NCI-H526 (cell line): ENCODE data around the gene C2orf74.
A peak's percentile ranks its signal among the peaks of the same experiment; 100 is the strongest.
"Not testable (repeated sequence)": the region's sequence is repeated elsewhere in the genome, so short reads cannot be mapped to it uniquely, and the experiment has no call there.

Source experiments
- DNase-seq, 2 experiments: peaks; one replicate each; lab custom pipeline; 2025; lab: John Stamatoyannopoulos, UW

The C2orf74 gene

DNA sequence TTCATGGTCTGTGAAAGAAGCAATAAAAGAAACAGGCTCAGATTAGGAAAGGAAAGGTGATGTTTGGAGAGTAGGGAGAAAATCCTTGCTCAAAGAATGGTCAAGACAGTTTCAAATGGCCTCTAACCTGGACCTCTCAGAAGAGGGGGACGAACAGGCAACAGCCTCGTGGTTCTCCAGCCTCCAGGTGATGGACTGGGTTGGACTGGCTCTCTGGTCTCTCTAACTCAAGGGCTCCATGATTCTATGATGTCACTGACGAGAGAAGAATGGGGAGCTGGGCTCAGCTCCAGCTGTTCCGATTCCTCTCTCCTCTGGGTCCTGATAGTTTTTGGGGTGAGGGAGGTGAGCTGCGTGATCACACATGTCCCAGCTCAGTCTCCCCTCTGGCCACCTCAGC, at the start of gene C2orf74:
C2orf74 (plus strand) TSS at position 301 of the 400 bp plus-strand sequence. CDS start 327 bp downstream, outside the sequence.
- DNase-seq = no peak

DNA sequence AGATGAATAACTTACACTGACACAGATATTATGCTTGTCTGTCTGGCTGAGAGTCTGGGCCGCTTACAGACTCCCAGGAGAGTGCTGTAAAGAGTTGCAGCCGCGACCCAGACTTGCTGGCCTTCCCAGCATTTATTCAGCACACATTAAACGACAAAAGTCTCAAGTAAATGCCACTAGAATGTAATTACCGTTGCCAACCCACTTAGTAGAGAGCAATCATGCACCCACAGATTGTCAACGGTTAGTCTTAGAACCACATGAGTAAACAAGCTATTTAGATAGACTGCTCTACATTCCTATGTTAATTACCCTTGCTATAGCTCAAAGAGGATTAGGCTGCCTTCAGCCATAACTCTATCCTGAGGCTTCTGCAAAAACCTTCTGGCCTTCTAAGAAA, 47.8 kb upstream of the C2orf74 start:
- DNase-seq = no peak

DNA sequence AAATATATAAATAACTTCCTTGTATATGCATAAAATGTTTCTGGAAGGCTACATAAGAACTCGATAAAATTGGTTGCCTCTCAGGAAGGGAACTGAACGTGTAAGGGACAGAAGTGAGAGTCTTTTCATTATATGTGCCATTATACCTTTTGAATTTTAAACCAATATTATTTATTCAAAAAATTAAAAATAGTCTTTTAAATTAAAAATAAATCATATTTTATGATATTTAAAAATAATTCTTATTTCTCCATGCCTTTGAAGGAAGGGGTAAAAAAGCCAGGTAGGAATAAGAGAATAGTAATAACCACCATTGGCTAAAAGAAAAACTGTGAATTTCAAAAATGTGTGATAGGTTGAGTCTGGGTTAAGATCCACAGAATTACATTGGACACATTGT, 45.7 kb upstream of the C2orf74 start:
- no peak for DNase-seq

DNA sequence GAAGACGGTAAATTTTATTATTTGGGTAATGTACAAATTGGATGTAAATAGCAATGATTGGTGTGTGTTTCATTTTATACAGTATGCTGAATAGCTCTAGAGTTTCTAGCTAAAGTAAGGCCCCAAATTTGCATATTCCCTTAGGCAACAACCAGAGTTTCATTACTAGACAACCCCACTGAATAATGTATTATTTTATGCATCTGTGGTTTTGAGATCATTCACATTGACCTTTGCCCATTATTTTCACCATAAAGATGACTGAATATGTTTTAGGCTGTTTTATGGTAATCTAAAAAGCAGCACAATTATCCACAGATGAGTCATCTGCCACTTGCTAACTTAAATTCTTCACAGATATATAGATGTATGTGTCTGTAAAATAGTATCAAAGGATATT, 44.5 kb upstream of the C2orf74 start:
- peak; percentile 95 to 96 for DNase-seq

DNA sequence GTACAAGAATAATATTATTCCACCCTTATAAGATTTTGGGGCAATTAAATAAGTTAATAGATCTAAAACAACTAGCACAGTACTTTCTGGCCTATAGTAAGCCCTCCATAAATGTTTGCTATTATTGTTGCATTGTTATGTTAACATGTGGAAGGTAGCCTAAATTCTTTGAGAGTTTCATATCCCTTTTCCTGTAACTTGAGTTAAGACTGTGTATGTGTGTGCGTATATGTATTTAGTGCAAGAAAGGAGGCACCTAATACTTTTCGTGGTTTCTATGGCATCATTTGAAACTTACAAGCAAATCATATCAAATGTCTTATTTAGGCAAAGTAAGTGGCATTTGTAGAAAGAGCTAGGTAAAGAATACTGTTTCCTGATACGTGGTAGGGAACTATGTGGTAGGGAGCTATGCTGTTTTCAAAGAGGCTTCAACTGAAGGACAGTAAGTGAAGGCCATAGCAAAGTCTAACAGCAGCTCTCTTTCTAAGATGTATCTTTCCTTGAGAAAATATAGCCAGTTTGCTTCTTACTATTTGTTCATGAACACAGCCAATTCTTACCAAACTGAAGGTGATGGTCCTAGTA, 36.8 kb upstream of the C2orf74 start:
- DNase-seq = no peak

DNA sequence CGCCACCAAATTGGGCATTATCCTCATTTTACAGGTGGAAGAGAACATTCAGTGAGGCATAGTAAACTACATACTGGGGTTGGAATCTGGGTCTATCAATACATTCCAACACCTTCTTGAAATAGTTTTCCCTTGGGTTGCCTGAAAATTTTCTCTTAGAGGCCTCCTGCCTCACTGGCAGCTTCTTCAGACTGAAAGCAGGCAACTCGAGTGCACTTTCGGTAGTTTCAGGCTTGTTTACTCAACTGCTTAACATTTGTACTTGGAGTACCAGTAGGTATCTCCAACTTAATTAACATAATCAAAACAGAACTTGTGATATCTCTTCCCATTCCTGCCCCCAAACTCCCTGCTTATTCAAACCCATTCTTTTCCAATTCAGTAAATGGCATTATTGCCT, 36.2 kb upstream of the C2orf74 start:
- DNase-seq = no peak

DNA sequence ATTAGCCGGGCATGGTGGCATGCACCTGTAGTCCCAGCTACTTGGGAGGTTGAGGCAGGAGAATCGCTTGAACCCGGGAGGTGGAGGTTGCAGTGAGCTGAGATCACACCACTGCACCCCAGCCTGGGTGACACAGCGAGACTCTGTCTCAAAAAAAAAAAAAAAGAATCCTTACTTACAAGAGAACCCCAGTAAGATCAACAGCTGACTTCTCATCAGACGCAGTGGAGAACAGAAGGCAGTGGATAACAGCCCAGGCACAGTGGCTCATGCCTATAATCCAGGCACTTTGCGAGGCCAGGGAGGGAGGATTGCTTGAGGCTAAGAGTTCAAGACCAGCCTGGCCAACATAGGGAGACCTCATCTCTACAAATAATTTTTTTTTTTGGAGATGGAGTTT, 33.9 kb upstream of the C2orf74 start:
- DNase-seq = not testable (repeated sequence)

DNA sequence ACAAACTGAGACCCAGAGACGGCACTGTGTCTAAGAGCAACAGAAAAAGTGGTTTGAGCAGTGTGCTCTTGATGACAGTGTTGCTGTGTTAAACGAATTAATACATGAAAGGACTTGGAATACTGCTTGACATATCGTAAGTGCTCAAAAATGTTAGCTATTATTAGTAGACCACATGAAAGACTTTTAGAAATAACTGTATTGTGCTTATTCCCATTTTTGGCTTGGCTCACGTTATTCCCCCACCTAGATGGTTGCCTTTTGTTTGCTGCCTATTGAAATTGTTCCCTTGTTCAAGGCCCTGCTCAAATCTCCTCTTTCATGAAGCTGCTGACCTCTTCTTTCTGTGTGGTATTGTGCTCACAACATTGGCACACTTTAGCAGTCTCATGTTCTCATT, 27.8 kb upstream of the C2orf74 start:
- DNase-seq = no peak

DNA sequence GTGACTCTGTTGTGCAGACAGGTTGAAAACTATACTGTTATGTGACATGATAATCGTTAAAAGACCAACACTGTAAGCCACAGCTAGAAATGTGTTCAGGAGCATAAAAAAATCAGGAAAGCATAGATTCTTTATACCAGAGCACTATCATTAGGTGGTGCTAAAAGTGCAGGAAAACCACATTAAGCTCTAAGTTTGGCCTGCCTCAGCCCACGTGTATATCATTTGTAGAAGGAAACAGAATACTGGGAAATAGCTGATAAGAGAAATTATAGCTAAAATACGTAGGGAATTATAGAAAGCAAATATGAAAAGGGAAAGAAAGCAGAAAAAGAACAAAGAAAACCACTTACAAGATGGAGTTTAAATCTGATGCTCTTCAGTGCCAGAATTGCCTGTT, 26.5 kb upstream of the C2orf74 start:
- DNase-seq = peak; percentile 10 to 20

DNA sequence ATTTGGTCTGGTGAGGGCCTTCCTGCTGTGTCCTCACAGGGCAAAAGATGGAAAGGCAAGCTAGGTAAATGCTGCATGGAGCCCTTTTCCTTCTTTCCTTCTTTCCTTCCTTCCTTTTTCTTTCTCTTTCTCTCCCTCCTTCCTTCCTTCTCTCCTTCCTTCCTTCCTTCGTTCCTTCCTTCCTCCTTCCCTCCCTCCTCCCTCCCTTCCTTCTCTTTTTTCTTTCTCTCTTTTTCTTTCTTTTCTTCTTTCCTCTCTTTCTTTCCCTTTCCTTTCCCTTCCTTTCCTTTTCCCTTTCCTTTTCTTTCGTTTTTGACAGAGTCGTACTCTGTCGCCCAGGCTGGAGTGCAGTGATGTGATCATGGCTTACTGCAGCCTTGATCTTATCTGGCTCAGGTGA, 23.1 kb upstream of the C2orf74 start:
- DNase-seq = no peak

DNA sequence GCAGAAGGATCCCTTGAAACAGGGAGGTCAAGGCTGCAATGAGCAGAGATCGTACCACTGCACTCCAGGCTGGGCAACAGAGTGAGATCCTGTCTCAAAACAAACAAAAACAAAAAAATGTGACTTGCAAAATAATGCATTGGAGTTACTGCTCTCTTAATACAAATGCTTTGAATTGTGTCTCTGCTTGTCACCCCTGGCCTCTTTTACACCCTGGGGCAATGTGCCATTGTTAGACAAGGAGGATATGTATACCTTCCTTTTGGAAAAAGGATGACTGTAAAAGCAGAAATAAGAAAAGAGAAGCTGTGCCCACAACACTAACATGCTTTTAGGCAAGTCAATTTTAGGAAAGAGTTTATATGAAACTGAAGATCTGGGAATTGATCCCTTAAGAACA, 20.8 kb upstream of the C2orf74 start:
- DNase-seq = no peak

DNA sequence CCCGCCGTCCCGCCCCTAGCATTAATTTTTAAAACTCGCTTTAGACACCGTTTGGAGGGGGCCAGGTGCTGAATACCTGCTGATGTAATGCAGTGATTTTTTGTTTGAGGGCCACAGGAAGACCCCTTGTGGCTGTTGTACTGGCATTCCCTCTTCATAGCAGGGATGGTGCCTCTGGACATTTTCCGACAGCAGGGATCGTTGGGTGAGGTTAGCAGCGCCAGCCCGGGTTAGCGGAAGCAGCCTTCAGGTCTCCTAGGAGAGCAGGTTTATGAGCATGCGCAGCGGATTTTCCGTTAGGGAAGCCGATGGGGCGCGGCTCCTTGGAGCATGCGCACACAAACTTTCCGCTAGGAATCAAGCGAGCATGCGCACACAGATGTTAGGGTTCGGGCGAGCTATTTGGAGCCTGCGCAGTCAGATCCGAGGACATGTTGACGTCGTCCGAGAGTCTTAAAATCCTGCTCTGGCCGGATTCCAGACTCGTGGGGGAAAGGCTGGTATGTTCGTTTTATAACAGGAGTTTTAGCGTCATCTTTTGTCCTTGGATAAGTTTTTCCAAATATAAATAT, 17.2 kb upstream of the C2orf74 start:
- DNase-seq = no peak

DNA sequence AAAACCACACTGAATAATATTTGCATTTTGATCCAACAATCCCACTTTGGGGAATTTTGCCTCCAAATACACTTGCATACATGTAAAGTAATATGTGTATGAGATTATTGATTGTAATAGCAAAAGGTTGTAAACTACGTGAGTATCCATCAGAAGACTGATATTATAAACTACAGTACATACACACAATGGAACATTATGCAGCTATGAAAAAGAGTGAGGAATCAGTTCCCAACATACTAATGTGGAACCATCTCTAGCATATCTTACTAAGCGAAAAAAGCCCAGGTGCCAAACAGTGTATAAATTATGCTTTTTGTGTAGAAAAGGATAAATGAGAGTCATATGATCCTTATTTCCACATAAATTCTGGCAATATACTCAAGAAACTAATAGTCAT, 16.0 kb upstream of the C2orf74 start:
- DNase-seq = no peak

DNA sequence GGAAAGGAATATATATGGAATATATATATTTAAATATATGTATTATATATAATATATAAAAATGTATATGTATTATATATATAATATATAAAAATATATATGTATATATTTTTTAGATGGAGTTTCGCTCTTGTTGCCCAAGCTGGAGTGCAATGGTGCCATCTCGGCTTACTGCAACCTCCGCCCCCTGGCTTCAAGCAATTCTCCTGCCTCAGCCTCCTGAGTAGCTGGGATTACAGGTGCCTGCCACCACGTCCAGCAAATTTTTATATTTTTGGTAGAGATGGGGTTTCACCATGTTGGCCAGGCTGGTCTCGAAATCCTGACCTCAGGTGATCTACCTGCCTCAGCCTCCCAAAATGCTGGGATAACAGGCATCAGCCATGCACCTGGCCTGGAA, 13.9 kb upstream of the C2orf74 start:
- DNase-seq = not testable (repeated sequence)

DNA sequence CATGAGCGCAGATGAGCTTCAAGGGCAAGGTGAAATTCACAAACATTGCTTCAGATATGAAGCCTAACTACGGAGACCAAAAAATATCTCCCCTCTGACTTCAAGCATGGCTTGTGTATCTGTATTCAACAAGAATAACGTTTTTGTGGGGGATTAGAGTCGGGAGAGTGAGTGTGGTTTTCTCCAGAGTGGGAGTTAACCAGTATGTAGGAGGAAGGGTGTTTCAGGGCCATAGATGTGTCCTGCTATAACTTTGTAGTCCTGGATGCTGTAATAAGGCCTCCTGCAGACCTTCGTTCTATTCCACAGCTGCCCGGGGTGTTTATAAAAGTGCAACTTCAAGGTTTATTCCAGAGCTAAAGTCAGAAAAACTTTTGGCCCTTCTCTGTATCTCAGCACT, 12.9 kb upstream of the C2orf74 start:
- no peak for DNase-seq

DNA sequence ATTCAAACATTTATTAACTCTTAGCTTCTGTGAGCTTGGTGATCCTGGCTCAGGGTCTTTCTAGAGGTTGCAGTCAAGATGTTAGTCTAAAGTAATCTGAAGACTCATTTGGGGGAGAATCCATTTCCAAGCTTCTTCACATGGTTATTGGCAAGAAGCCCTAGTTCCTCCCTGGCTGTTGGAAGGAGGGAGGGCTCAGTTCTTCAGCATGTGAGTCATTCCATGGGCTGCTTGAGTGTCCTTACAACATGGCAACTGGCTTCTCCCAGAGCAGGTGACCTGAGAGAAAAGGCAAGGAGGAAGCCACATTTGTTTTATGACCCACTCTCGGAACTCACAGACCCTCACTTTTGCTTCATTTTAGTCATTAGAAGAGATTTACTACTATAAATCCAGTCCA, 10.6 kb upstream of the C2orf74 start:
- DNase-seq = no peak

DNA sequence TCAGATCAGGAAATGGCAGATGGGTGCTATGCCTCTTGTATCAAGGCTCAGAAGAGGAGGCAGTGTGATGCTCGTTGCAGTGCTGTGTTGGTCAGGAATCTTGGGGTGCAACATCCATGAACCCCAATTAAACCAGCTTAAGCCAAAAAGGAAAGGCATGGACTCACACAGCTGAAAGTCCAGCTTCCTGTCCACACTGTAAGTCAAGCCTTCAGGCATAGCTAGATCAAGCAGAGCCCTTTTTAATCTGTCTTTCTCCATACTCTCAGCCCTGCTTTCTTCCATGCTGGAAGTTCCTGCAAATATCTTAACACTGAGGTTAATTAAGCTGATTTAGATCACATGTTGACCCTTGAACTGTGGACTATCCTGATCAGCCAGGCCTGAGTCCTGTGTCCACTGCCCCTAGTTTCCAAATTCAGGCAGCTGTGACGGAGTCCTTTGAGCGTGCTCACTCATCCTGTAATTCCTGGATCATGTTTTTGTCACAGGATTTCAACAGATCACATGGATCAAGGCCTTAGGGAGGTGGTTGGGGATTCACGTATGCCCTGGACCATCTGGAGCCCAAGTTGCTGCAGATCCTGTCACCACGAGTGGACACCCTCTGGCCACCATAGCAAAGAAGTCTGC, 4.5 kb upstream of the C2orf74 start:
- DNase-seq = no peak

DNA sequence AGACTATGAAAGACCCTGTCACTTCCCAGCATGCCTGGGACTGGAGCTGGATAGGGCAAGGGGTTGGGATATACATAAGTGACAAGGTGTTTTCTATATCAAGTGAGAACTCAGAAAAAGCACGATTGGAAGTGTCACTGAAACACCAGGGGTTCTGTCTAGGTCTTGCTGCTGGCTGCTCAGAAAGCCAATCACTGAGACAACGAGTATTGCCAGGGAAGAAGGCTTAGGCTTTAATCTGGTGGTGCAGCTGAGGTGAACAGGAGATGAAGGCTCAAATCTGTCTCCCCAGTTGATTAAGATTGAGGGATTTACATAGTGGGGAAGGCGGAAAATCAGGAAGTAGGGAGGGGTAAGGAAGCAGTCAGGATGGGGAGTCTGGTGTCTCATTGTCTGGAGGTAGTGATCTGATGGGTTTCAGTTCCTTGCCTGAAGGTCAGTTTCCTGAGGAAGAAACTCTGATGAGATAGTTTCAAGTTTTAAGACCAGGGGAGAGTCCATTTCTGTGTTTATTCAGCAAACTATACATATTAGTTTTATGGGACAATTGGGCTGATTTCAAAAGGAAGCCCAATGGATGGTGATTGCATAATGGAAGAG, 3.5 kb upstream of the C2orf74 start:
- DNase-seq = no peak

DNA sequence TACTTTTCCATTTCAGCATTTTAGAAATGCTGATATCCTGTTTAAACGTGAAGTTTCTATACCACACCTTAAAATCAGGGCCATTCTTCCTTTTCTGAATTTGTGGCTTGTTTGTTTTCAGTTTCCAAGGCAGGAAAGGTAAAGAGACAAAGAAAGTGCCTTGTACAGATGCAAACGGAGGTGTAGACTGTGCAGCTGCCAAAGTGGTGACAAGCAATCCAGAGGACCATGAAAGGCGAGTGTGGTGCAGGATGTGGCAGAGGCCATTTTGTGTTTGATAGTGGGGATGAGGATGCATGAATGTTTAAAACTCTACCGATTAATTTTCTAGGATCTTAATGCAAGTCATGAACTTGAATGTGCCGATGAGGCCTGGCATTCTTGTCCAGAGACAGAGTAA, 733 bp downstream of the C2orf74 start:
- no peak for DNase-seq

DNA sequence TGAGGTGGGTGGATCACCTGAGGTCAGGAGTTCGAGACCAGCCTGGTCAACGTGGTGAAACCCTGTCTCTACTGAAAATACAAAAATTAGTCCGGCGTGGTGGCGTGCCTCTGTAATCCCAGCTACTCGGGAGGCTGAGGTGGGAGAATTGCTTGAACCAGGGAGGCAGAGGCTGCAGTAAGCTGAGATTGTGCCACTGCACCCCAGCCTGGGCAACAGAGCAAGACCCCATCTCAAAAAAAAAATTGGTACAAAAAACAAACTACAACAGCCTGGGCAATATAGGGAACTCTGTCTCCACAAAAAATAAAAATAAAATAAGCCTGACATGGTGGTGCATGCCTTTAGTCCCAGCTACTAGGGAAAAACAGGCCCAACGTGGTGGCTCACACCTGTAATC, 3.1 kb downstream of the C2orf74 start:
- not testable (repeated sequence) for DNase-seq

DNA sequence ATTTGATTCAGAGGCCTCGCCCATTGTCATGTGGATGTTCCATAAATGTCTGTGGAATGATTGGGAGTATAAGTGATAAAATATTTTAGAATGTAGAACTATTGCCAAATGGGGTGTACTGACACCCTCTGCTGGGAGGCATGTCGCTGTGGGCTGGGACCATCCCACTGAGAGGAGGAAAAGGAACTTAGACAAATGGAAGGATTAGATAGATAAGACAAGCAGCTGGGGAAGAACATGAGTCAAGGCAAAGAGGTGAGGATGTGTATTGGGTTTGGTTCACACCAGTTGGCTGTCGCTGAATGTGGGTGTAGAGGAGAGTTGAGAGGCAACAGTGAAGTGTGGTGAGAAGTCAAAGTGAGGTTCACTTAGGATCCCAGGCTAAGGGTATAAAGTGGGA, 4.0 kb downstream of the C2orf74 start:
- DNase-seq = no peak

DNA sequence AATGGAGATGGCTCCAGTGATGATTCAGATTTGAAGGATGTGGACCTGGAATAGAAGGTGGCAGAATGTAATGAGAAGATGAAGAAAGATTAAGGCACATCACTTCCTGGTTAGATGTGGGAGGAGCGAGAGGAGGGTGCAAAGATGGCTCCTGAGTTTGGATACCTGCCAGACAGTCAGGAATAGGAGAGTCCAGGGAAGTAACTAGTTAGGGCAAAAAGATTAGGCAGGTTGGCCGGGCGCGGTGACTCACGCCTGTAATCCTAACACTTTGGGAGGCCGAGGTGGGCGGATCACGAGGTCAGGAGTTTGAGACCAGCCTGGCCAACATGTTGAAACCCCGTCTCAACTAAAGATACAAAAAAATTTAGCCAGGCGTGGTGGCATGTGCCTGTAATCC, 5.6 kb downstream of the C2orf74 start:
- no peak for DNase-seq

DNA sequence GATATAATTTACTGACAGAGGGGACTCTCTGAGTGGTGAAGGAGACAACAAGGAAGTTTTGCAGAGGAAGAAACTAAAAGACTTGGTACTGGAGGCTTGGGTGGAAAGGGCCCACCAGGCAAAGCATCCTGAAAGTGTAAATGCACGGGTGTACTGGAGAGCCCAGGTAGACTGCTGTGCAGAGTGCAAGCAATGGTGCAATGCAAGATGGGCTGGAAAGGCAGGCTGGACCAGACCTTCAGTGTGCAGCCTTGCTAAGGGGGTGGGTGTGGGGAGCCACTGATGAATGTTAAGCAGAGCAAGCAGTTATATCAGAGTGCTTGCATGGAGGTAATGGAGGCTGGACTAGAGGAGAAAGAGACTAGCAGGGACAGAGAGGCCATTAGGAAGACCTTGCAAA, 10.7 kb downstream of the C2orf74 start:
- DNase-seq = no peak

DNA sequence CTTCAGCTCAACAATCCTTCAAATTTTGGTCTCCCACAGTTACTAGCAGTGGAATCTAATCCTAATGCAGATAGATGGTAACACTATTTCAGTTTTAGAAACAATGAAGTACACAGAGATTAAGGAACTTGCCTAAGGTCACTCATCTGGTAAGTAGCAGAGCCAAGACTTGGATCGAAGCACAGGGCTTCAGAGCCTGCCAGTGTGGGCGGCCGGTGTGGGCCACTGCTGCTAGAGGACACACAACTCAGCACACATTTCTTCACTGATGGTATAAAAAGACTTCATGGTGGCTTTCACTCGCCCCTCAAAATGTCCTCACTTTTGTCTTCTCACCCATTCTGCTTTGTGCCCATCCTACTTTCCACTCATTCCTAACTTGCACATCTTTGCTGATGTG, 11.1 kb downstream of the C2orf74 start:
- no peak for DNase-seq
